HL-60/S4 (cell line): ENCODE results near the gene PDLIM5.
"Not testable (repeated sequence)": the region's sequence is repeated elsewhere in the genome, so short reads cannot be mapped to it uniquely, and the experiment has no call there.

Experiments used
- in situ Hi-C: fragments of 300-500 bp; cut with MboI; formaldehyde crosslinking; loops from 2 replicates; pipeline ENCODE4 v1.14.3; 2022; ENCODE audit warnings: low sequenced_read_pairs

PDLIM5 gene

DNA sequence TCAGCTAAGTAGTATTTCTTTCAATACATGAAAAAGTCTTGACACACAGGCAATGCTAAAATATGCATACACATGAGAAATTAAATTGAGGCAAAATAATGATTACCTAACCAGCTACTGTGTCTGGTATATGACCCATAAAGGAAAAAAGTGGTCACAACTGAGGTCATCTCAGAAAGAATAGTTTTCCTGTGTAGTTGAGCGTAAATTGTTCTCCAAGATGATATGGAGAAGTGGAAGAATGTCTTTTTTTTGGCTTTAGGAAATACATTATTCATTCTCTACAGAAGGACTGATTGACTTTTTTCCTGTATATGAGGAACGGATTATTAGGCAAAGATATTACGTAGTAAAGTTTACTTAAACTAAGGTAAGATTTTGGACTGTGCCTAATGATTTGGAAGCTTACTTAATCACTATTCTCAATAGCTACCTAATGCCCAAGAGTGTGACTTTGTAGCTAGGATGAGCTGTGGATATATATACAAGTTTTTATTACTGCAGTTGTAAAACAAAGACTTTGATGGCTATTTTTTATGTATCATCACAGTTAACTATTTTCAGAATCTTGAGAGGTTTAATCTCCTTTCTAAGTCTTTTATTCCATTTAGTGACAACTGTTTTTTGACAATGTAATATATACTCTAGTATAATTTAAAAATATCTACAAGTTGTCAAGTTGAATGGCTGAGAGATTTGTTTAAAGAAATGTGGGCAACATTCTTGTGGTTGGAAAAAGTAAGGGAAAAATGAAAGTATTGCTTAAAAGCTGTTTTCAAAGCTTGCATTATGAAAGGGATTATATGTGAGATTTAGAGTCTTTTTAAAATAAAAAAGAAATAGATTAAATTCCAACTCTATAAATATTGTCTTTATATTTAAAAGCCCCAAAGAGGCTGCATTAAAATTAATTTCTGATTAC is 100.2 kb downstream of the PDLIM5 start:
- in situ Hi-C loops: no loop called here

DNA sequence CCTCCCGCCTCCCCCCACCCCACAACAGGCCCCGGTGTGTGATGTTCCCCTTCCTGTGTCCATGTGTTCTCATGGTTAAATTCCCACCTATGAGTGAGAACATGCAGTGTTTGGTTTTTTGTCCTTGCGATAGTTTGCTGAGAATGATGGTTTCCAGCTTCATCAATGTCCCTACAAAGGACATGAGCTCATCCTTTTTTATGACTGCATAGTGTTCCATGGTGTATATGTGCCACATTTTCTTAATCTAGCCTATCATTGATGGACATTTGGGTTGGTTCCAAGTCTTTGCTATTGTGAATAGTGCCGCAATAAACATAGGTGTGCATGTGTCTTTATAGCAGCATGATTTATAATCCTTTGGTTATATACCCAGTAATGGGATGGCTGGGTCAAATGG is 104.3 kb downstream of the PDLIM5 start:
- in situ Hi-C loops: not testable (repeated sequence)

DNA sequence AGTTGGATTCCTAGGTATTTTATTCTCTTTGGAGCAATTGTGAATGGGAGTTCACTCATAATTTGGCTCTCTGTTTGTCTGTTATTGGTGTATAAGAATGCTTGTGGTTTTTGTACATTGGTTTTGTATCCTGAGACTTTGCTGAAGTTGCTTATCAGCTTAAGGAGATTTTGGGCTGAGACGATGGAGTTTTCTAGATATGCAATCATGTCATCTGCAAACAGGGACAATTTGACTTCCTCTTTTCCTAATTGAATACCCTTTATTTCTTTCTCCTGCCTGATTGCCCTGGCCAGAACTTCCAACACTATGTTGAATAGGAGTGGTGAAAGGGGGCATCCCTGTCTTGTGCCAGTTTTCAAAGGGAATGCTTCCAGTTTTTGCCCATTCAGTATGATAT is 105.9 kb downstream of the PDLIM5 start:
- in situ Hi-C loops: not testable (repeated sequence)

DNA sequence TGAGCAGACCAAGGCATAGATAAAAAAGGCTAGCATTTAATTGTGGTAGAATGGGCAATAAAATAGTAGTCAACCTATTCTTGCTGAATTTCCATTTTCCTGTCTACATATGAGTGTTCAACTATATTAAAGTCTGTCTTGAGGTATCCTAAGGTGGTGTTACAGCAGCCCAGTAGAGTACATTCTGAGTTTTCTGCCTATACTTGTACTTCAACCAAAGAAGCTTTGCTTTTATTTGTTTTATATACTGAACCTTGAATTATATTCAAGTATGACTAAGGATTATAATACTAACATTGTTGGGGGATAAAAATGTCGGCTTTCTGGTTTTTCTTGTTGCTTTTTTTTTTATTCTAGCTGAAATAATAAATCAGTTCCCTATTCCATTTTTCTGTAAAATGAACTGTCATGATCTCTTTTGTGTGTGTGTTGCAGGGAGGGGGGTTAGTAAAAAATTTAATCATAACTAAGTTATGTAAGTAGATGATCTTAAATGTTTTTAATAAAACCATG is 106.7 kb downstream of the PDLIM5 start:
- in situ Hi-C loops: no loop called here

DNA sequence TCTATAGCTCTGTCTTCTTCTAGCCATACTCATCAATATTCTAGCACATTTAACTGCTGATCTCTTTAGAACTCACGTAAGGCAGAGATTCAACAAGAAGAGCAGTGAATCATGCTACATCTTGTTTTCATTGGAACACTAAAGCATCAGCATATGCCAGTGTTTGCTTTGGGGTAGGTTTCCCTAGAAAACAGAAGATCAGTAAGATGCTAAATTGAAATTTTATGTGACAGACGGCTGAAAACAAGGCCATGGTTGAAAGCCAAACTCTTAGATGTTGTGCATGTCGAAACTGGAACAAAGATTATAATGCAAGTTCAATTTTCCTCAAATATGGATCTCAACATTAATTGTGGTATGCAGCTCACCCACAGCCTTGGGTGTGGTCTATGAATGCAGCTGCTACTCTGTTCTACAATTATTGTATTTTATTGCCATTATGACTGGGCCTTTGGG is 107.6 kb downstream of the PDLIM5 start:
- in situ Hi-C loops: no loop called here

DNA sequence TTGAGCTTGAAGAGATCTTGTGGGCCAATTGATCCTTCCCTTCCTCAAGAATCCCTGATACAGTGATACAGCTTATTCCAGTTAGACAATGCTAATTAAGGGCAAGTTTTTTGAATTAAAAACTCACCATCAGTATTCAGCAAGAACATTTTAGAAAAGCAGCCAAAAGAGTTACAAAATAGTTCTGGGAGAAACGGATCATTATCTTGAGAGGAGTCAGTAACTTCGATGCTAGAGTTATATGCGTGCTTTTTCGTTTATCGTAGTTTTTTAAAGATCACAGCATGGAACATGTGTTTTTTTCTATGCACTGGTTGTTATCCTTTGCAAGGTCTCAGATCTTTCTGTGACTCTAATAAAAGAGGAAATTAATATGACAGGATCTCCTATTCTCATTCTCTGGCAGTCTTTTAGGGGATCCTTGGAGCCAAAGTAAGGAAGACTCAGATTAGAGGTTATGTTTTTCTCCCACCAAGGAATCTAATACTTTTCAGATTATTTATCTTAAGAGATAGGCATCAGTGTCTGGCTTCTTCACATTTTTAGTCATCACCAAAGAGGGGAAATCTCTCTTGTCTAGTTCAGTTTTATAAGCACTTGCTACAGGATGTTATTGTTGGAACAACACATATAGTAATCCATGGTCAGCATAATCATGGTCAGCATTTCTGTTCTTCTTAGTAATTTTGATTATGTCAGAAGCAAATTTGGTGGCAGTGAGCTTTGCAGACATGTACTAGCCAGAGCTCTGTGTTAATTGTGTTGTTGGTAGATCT is 109.7 kb downstream of the PDLIM5 start:
- in situ Hi-C loops: no loop called here

DNA sequence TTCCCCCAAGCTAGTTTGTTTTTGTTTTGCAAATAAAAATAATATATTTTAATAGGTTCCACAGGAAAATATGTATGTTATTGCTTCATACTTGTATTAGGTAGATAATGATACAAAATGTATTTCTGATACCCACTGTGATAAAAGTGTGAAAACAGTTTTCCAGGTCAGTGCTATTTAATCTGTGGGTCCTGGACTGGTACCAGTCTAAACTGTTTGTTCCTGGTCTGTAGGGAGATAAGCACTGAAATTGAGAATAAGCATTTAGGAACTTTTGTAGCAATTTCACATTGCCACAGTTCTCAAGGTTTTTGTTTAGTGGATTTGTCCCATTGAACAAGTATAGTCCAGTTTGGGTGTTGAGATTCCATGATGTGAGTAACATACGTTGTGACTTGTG is 110.5 kb downstream of the PDLIM5 start:
- in situ Hi-C loops: no loop called here

DNA sequence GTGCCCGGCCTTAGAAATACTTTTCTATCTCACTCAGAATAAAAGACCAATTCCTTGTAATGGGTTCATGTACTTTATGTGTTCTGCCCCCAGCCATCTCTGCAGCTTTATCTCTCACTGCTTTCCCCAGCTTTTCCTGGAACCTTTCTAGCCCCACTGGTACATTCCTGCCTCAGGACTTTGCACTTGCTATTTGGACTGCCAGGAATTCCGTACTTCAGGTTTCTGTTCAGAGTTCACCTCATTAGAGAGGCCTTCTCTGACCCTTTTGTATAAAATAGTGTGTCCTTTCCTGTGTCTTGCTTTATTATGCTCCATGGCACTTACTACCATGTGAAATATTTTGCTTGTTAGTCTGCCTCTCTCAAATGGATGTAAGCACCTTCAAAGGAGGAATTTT is 112.5 kb downstream of the PDLIM5 start:
- in situ Hi-C loops: no loop called here

DNA sequence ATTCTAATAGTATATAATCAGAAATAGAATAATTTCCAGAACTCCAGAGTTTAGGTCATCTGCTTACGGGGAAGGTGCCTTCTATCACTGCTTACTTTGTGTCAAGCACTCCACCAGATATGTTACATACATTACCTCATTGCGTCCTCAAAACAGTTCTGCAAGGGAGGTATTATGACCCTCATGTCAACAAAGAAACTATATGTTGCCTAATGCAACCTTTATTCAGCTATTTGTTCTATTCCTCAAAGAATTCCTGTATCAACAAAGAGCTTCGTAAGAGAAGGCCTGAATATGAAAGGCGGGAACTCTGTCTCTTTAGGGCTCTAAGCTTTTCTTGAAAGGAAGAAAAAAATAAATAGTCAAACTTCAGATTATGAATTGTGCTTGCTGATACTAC is 114.7 kb downstream of the PDLIM5 start:
- in situ Hi-C loops: no loop called here

DNA sequence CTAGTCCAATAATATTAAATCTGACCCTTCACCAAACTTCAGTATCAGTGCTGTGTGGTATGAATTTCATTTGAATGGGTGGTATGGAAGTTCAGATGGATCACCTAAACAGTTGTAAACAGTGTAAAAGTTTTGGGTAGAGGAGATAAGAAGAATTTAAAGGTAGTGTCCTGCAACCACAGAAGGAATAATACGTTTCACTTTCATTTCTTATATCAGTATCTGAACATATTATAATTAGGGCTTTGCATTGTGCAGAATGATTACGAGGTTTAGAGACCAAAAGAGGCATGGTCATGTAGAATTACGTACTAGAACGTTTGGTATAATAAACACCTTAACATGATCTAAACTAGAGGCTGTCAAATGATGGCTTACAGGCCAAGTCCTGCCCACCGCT is 116.1 kb downstream of the PDLIM5 start:
- in situ Hi-C loops: no loop called here

DNA sequence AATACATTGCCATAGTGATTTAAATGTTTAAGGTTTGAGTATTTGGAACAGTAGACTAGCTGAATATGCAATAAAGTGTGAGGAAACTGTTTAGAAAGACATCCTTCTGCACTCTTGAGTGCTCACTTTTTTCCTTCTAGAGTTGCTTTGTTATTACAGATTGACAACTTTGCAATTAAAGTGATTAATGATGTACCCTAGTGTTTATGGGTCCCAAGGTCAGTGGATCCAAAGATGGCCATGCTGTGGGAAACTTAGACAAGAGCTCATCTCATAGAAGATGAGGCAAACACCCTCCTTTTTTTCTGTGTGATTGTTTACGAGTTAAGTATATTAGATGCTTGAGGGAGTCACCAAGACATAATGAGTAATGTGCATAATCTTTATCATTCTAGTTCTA is 118.8 kb downstream of the PDLIM5 start:
- in situ Hi-C loops: no loop called here

DNA sequence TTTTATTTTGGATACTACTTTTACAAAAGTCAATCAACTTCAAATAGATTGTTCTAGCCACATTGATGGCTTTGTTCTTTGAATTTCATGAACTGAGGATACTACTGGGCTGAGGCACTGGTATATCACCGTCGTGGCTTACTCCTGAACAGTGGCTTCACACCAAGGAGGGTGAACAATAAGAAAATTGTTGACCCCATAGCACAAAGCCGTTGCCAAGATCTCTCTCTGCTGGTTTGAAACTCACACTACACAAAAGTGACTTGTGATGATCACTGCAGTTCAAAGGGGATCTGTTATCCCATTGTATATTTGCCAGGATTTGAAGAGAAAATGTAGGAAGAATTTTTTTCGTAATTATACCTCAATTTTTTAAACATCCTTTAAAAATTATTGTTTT is 119.6 kb downstream of the PDLIM5 start:
- in situ Hi-C loops: no loop called here

DNA sequence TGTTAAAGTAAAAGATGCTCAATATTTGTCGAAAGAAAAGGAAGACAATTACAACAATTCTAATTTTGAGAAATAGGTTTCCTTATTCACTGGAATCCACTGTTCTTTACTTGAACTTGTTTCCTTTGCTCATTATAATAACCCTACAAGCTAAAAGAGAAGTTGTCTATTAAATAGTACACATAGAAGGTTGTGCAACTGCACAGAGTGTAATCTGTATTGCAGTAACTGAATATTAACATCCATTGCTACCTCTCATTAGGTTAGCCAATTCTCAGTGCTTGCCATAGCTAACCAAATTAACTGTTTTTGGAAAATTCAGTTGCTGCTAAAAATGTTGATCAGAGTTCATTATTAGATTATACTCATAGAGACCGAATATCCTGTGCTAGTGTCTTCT is 120.0 kb downstream of the PDLIM5 start:
- in situ Hi-C loops: no loop called here

DNA sequence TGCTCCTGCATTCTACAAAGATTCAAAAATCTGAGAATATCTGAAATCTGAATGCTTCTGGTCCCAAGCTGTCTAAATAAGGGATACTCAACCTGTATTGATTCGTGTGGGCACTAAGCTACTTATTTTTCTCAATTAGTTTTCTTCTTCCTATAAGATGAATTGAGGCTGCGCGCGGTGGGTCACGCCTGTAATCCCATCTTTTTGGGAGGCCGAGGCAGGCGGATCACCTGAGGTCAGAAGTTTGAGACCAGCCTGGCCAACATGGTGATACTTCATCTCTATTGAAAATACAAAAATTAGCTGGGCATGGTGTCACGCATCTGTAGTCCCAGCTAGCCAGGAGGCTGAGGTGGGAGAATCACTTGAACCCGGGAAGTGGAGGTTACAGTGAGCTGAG is 122.3 kb downstream of the PDLIM5 start:
- in situ Hi-C loops: no loop called here

DNA sequence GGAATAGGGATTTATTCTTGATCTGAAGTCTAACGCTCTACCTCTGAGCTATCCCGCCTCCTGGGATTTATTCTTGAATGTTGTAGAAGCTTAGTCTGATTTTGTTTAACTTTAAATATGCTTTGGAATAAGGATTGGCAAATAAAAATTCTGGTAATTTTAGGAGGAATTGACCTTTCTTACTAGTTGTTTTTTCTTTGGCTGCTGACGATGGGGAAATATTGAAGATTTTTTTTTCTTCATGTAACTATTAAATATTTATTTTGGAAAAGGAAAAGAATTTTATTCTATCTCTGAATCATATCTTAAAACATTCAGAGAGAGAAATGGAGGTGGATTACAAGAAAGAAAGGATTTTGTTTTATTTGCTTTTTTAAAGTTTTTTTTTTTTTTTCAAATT is 122.9 kb downstream of the PDLIM5 start:
- in situ Hi-C loops: loop anchor here (25.0 kb wide), 1 partner anchor 162 kb away; no protein-coding TSS in a partner anchor

DNA sequence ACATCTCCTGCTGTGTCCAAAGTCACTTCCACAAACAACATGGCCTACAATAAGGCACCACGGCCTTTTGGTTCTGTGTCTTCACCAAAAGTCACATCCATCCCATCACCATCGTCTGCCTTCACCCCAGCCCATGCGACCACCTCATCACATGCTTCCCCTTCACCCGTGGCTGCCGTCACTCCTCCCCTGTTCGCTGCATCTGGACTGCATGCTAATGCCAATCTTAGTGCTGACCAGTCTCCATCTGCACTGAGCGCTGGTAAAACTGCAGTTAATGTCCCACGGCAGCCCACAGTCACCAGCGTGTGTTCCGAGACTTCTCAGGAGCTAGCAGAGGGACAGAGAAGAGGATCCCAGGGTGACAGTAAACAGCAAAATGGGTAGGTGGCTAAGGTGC is 123.9 kb downstream of the PDLIM5 start:
- in situ Hi-C loops: loop anchor here (25.0 kb wide), 1 partner anchor 163 kb away; no protein-coding TSS in a partner anchor

DNA sequence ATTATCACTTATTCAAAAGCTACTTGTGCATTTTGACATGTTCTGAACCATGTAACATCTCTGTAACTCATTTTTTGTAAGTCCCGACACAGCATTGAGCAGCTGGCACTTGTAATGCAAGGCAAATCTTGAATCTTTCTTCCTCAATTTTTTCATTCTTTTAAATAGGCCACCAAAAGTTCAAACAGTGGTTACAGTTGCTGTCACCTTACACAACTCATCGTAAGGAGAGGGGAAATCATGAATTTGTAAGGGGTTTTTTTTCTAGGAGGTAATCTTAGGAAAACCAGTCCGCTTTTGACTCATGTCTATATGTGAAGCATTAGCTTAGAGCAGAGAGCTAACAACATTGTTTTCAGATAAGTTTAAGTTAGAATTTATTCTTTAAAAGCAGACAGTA is 124.5 kb downstream of the PDLIM5 start:
- in situ Hi-C loops: loop anchor here (25.0 kb wide), 1 partner anchor 164 kb away; no protein-coding TSS in a partner anchor

DNA sequence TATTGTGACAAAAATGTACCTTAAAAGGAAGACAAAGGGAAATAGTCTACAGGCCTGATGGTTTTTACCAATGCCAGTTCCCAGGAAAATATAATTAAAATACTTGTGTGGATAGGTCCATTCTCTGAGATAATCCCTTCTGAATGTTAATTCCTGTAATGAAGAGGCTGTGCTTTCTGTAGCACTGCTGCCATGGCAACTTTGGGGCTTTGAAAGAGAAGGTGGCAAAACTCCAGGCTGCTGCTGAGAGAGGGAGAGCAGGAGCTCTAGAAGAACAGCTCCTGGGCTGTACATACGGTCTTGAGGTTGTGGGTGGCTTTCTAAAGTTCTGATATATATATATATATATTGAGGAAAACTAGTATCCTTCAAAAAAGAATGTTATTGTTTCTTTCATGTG is 125.4 kb downstream of the PDLIM5 start:
- in situ Hi-C loops: loop anchor here (25.0 kb wide), 1 partner anchor 165 kb away; no protein-coding TSS in a partner anchor

DNA sequence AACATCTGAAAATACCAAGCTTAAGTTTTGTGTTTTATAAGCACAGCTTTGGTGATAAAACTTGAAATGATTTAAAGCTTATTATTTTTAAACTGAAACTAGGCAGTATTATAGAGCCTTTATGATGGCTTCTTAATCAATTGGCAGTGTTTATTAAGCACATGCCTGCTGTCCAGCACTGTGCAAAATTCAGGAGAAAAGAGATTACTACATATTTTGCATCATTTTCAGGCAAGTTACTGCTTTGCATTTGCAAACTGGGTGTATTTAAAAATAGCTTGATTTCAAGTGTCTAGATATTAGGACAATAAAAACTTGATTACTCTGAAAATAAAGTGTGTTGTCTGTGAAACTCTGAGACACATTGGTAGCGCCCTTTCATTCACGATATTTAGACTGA is 126.5 kb downstream of the PDLIM5 start:
- in situ Hi-C loops: loop anchor here (25.0 kb wide), 1 partner anchor 166 kb away; no protein-coding TSS in a partner anchor

DNA sequence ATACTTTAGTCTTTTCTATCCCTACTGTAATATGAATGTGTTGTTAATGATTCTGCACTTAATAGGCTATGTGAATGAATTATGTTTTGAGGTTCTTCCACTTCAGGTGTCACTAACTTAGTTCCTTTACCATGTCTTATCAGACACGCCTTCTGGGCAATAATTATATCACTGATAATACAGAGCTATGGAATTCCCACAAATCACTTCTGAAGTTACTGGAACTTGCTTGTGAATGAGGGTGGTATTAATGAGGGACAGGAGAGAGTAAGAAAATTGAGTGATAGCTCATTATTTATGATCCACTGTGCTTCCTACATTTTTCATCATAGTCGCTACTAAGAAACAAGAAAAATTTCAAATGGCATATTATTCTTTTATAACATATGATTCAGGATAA is 130.0 kb downstream of the PDLIM5 start:
- in situ Hi-C loops: loop anchor here (25.0 kb wide), 1 partner anchor 169 kb away; no protein-coding TSS in a partner anchor

DNA sequence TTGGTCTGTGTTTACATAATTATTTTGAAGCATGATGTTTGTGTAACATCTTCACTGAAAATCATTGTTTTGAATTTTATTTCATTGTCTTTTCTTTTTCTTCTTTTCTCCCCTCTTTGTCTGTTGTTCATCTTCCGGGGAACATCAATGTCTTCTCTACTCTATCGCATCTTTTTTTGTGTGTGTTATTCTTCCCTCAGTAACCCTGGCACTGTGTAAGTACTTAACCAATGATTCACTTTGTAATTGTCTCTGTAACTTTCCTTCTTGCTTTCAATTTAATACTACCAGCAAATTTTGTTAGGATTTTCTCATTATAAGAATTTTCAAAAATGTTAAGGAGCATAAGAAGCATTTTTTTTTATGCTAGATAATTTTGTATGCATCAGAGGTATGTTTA is 130.8 kb downstream of the PDLIM5 start:
- in situ Hi-C loops: loop anchor here (25.0 kb wide), 1 partner anchor 170 kb away; no protein-coding TSS in a partner anchor
